DMS 273 (cell line): ENCODE measurements around the gene RHBG.

Experiments used
- DNase-seq: peaks from one replicate; lab custom pipeline; 2025; ENCODE audit not compliant: unreplicated experiment; lab: John Stamatoyannopoulos, UW

The RHBG gene

DNA sequence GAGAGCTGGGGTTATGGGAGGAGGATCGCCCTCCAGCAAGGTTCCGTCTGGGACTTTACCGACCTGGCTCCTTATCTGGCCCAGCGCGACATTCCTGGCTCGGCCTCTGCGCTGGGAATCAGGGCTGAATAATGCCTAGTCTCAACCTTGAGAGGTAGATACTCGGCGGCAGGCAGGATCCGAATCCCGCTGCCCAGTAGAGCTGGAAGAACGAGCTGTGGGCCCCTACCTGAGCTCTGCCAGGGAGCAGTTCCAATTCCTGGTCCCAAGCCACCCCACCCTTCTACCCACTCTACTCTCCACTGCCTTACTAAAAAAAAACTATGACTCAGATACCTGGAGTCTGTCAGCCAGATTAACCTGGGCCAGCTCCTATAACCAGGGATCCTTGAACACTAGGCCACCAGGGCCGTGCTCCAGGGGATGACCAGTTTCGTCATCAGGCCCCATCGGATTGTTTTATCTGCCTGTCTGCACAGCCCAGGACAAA lies 53.6 kb downstream of the RHBG start:
- no peak for DNase-seq

DNA sequence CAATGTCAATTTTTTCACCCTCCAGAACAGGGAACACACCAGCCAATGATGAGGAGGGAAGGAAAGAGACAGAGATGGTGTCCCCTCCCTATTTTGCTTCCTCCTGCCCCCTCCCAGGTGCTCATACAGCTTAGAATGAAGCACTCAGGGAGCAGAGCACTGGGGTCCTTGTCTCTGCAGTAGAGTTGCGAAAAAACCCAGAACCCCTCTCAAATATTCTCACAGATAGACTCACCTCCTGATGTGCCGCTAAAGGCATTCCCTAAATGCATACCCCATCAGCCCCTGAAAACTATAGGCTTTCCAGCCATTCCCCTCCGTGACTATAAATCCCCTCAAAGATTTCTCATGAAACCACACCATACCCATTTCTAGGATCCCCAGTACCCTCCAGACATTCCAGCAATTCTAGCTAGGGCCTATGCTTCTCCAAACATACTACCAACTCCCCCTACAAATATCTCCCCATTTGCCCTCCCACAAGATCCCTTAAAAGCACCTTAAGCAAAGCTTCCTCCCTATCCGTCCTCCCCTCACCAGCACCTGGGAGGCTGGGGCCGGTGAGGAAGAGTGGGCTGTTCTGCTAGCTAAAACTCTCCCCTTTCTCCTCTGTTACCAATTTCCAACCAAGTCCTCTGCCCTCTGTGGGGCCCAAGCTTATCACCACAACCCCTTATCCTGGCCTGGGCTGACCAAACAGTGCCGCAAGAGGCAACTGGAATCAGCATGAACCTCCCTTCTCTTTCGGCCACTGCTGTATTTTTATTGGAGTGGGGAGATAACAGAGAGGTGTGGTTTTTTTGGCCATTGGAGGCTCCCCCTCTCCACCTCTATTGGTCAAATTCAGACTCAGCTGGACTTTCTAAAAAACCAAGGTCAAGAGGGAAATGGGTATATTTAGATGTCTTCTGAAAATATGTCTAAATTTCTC lies 54.7 kb downstream of the RHBG start:
- DNase-seq: no peak

GRCh38 chr1:156424806-156425432 lies 55.9 kb downstream of the RHBG start:
- DNase-seq: no peak

- no peak for DNase-seq
These were observed 56.9 kb downstream of the RHBG start for GRCh38 chr1:156425943-156426342.

- DNase-seq: no peak
These were observed 58.9 kb downstream of the RHBG start for GRCh38 chr1:156427957-156428356.

DNA sequence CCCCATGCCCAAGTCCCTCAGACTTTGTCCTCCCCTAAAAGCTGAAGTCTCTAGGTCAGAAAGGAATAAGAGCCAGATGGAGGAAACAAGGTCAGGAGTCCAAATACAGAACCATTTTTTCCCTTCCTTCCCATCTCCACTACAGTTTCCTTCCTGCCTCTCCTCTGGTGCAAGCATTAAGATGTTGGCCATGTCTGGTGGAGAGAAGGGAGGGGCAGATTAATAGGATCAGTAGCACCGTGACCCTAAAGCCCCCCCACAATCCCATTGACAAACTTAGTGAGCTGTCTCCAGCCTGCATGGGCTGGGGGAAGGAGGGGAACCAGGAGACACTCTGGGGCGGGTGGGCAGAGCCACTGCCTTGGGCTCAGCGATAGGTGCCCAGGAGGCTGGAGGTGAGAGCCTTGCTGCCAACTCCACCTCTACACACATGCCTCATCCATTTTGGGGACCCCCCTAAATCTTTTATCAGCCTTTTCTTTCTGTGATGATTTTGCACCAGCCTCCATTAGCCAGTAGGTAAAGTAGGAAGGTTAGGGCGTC lies 59.8 kb downstream of the RHBG start:
- no peak for DNase-seq

DNA sequence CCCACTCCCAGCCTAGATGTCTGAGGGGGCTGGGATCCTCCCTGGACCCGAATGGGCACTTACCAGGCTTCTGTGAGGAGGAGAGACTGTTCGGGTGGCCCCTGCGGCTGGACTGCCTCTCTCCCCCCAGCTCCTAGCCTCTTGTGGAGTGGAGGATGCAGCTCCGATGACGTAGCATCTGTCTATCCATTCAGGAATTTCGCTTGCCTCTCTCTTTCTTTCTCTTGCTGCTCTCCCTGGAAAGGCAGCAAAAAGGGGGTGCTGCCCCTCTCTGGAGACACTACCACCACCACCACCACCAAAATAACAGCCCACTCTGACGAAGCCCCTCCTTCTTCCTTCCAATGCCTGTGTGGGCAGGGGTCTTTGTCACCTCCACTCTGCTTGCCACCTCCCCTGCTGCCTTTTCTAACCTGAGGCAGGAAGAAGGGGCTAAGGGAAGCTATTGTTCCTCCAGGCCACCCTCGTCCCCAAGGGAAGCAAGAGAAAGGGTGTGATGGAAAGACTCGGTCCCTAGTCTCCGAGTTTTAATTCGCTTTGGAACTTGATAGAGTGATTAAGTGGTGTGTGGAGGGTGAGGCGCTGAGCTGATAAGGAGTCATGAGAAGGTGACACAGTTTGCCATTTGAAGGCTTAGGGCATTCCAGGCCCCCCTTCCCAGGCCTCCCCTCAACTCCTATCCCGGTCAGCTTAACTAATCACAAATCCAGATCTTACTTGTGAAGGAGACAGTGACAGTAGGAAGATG lies 60.5 kb downstream of the RHBG start:
- no peak for DNase-seq

- peak; percentile 46 for DNase-seq
These were observed 61.3 kb downstream of the RHBG start for GRCh38 chr1:156430303-156430702.

GRCh38 chr1:156430866-156431265 lies 61.9 kb downstream of the RHBG start:
- DNase-seq: no peak

DNA sequence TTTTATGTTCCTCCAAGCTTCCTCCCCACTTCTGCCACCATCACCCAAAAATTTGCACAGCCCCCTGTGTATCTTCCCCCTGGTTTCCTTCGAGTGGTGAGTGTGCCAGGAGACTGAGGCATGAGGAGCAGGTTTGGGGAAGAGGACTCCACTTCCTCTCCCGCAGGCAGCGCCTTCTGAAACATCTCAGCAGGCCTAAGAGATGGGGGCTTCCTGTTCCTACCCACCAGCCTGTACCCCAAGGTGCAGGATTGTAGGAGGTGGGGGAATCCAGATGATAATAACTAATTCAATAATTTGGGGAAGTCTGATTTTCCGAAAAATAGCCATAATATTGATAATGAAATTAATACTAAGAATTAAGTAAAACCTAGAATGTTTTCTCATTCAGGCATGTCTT lies 62.4 kb downstream of the RHBG start:
- no peak for DNase-seq

DNA sequence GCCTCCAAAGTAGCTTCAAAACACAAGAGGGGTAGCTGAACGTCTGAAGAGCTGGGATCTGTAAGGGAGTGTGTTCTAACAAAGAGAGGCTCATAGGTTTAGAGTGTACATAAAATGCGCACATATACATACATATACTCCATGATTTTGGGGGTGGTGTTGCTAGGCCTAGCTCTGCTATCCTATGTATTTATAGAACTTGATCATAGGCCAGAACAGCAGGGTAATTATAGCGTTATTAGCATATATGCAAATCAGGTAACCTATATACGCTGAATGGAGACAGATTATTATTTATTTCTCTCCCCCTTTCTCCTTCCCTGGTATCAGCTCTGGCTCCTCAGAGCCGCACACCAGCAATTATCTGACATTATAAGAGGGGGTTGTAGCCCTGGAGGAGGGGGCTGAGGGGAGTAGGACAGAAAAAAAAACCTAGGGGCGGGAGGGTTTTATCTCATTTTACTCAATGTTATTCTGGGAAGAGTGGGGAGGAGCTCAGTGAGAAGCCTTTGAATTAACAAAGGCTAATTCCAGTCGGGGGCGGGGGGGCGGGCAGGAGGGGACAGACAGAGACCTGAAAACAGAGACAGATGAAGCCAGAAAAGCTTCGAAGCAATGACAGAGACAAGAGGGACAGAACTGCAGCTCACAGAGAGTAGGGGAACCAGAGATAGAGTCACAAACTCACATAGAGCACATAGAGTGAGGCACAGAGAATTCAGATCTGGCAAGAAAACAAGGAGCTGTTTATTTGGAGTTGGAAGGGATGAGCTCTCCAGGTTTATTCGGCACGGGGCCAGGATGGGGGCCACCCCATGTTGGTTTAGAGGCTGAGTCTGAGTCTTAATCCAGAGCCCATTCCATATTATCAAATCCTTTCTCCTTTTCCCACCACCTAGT lies 63.0 kb downstream of the RHBG start:
- no peak for DNase-seq

GRCh38 chr1:156432669-156433018 lies 63.6 kb downstream of the RHBG start:
- DNase-seq: no peak

- DNase-seq: no peak
These were observed 64.0 kb downstream of the RHBG start for GRCh38 chr1:156433032-156433431.

DNA sequence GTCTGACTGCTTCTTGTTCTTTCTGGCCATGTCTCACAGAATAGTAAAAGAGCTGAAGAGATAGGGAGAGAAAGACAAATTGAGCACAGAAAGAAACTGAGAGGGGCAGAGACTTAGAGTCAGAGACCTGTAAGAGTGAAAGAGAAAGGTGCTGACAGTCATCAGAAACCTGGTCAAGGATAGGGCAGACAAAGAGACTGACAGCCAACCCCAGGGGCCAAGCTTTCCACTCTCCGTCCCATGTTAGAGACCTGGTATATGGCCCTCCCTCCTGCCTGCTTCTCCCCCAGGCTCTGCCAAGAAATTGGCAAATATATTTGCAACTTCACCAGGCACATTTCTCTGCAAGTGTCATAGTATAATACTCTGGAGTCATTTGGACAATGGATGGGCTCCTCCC lies 64.6 kb downstream of the RHBG start:
- no peak for DNase-seq
